H1 (cell line): ENCODE results near the gene SH2D2A. TPM values are rescaled to one million over a fixed set of nuclear protein-coding genes. Genes with fewer than 3 reads are reported as not detected.

Experiments
- CTCF ChIA-PET: fragments of 300-600 bp; sonication (Branson Sonifier 250); formaldehyde crosslinking; loops from one replicate; lab custom pipeline; 2021; ENCODE audit not compliant: partially characterized antibody; lab: Charles Lee
- POLR2A ChIA-PET: fragments of 300-600 bp; sonication (Branson Sonifier 250); formaldehyde crosslinking; loops from one replicate; lab custom pipeline; 2021; ENCODE audit warnings: inconsistent platforms; ENCODE audit not compliant: partially characterized antibody; lab: Charles Lee
- DNase-seq, 2 experiments: peaks; one replicate each; pipeline versions ENCODE4 v3.0.0 to v3.0.0-alpha.2; 2010 to 2022; ENCODE audit warnings: low spot score in 2 of 2, low read depth in 1 of 2, mixed read lengths in 1 of 2
- FAIRE-seq: peaks from 2 replicates; lab custom pipeline; 2011; peaks lifted over from hg19 to GRCh38; lab: Jason Lieb, UNC
- H2AFZ ChIP-seq: 2 replicates; pipeline ENCODE4 v1.8.1; 2012; ENCODE audit warnings: low read length, inconsistent platforms
- H2AK5ac ChIP-seq: 2 replicates; pipeline ENCODE4 v1.6.1; 2013; ENCODE audit warnings: low read depth, low read length
- H2BK120ac ChIP-seq: replicated peaks from 2 replicates; pipeline ENCODE3; 2013; ENCODE audit warnings: low read depth, low read length, inconsistent platforms
- H2BK12ac ChIP-seq: 2 replicates; pipeline ENCODE4 v1.6.1; 2013; ENCODE audit warnings: low read depth, low read length
- H2BK15ac ChIP-seq: 2 replicates; pipeline ENCODE4 v1.6.1; 2013; ENCODE audit warnings: low read length
- H2BK20ac ChIP-seq: 2 replicates; pipeline ENCODE4 v1.6.1; 2013; ENCODE audit warnings: low read length
- H2BK5ac ChIP-seq: 2 replicates; pipeline ENCODE4 v1.6.1; 2013; ENCODE audit warnings: low read depth, low read length
- H3K14ac ChIP-seq: 2 replicates; pipeline ENCODE4 v1.6.1; 2013; ENCODE audit warnings: inconsistent platforms; ENCODE audit not compliant: insufficient read length
- H3K18ac ChIP-seq: 2 replicates; pipeline ENCODE4 v1.6.1; 2013; ENCODE audit warnings: low read length; ENCODE audit errors: extremely low read depth
- H3K23ac ChIP-seq: 2 replicates; pipeline ENCODE4 v1.6.1; 2013; ENCODE audit warnings: inconsistent platforms; ENCODE audit not compliant: insufficient read length
- H3K23me2 ChIP-seq: 2 replicates; pipeline ENCODE4 v1.6.1; 2013; ENCODE audit warnings: low read depth, low read length
- H3K27ac ChIP-seq: 2 replicates; pipeline ENCODE4 v1.6.1; 2011; ENCODE audit warnings: low read depth, low read length, inconsistent platforms
- H3K27me3 ChIP-seq, 4 experiments: replicated peaks in 1 of 4; 1 replicate in 1 of 4; 2 replicates in 3 of 4; pipeline versions ENCODE4 v1.6.1 to v1.8.1; 2011 to 2013; ENCODE audit warnings: low read length in 3 of 4, mild to moderate bottlenecking in 3 of 4, inconsistent platforms in 2 of 4, mixed read lengths in 2 of 4, moderate library complexity in 1 of 4; ENCODE audit not compliant: control insufficient read depth in 3 of 4, insufficient read depth in 3 of 4; ENCODE audit errors: extremely low read depth in 1 of 4
- H3K36me3 ChIP-seq, 4 experiments: 2 replicates each; pipeline versions ENCODE4 v1.6.1 to v1.8.1; 2011 to 2013; ENCODE audit warnings: mild to moderate bottlenecking in 4 of 4, low read length in 3 of 4, moderate library complexity in 2 of 4, control low read depth in 1 of 4, inconsistent platforms in 1 of 4; ENCODE audit not compliant: insufficient read depth in 4 of 4, control insufficient read depth in 2 of 4
- H3K4ac ChIP-seq: replicated peaks from 2 replicates; pipeline ENCODE3; 2013; ENCODE audit warnings: low read length, low read depth, mixed read lengths, inconsistent platforms; ENCODE audit not compliant: insufficient read length
- H3K4me1 ChIP-seq, 4 experiments: replicated peaks in 1 of 4; 1 replicate in 1 of 4; 2 replicates in 3 of 4; pipeline versions ENCODE4 v1.6.1 to v1.8.1; 2011 to 2013; ENCODE audit warnings: low read length in 3 of 4, inconsistent platforms in 2 of 4, mixed read lengths in 1 of 4; ENCODE audit not compliant: insufficient read depth in 4 of 4, control insufficient read depth in 3 of 4
- H3K4me2 ChIP-seq, 2 experiments: 2 replicates each; pipeline versions ENCODE4 v1.6.1 to v1.8.1; 2011 to 2013; ENCODE audit warnings: low read depth in 2 of 2, low read length in 2 of 2, control low read depth in 1 of 2, inconsistent platforms in 1 of 2, mild to moderate bottlenecking in 1 of 2; ENCODE audit not compliant: insufficient read depth in 1 of 2
- H3K4me3 ChIP-seq, 4 experiments: fragments of 200-600, 300-600 bp in 1 of 4; sonication (generic), shearing (Covaris generic), sonication (Bioruptor Twin) in 1 of 4; 2 replicates each; pipeline versions ENCODE4 v1.5.1 to v1.8.1; 2011 to 2016; ENCODE audit warnings: low read length in 4 of 4, low read depth in 3 of 4, control low read depth in 2 of 4, inconsistent platforms in 2 of 4, mild to moderate bottlenecking in 2 of 4, mixed read lengths in 1 of 4, moderate library complexity in 1 of 4; ENCODE audit not compliant: insufficient read depth in 2 of 4; ENCODE audit errors: extremely low read depth in 1 of 4
- H3K56ac ChIP-seq: replicated peaks from 2 replicates; pipeline ENCODE3; 2013; ENCODE audit warnings: low read depth, mild to moderate bottlenecking, mixed read lengths, low read length, inconsistent platforms; ENCODE audit not compliant: insufficient read length
- H3K79me1 ChIP-seq: 2 replicates; pipeline ENCODE4 v1.6.1; 2013; ENCODE audit warnings: low read depth, low read length, control low read depth
- H3K79me2 ChIP-seq, 2 experiments: 2 replicates each; pipeline versions ENCODE4 v1.6.1 to v1.8.1; 2012 to 2013; ENCODE audit warnings: low read length in 2 of 2, mild to moderate bottlenecking in 2 of 2, inconsistent platforms in 1 of 2; ENCODE audit not compliant: insufficient read depth in 2 of 2, control insufficient read depth in 1 of 2
- H3K9ac ChIP-seq, 4 experiments: replicated peaks in 1 of 4; 1 replicate in 1 of 4; 2 replicates in 3 of 4; pipeline versions ENCODE4 v1.6.1 to v1.8.1; 2011 to 2013; ENCODE audit warnings: low read depth in 3 of 4, low read length in 3 of 4, control low read depth in 2 of 4, mild to moderate bottlenecking in 2 of 4, moderate library complexity in 2 of 4, inconsistent platforms in 1 of 4; ENCODE audit errors: extremely low read depth in 1 of 4
- H3K9me3 ChIP-seq, 2 experiments: 2 replicates each; pipeline versions ENCODE4 v1.6.1 to v1.8.1; 2012 to 2013; ENCODE audit warnings: mild to moderate bottlenecking in 2 of 2, moderate library complexity in 2 of 2, control low read depth in 1 of 2, inconsistent platforms in 1 of 2, low read depth in 1 of 2, low read length in 1 of 2, mixed read lengths in 1 of 2; ENCODE audit not compliant: insufficient read depth in 2 of 2
- H4K20me1 ChIP-seq, 2 experiments: replicated peaks in 1 of 2; 2 replicates each; pipeline versions ENCODE3 to v1.8.1; 2011 to 2013; ENCODE audit warnings: inconsistent platforms in 2 of 2, low read length in 2 of 2, mild to moderate bottlenecking in 1 of 2; ENCODE audit not compliant: insufficient read depth in 2 of 2, control insufficient read depth in 1 of 2
- H4K5ac ChIP-seq: 2 replicates; pipeline ENCODE4 v1.6.1; 2013; ENCODE audit warnings: low read length, low read depth, mixed read lengths, inconsistent platforms; ENCODE audit not compliant: insufficient read length
- H4K8ac ChIP-seq: 2 replicates; pipeline ENCODE4 v1.8.0; 2013; ENCODE audit warnings: mild to moderate bottlenecking, moderate library complexity, low read length, inconsistent platforms; ENCODE audit not compliant: insufficient read depth; ENCODE audit errors: extremely low read depth
- H4K91ac ChIP-seq: replicated peaks from 2 replicates; pipeline ENCODE3; 2013; ENCODE audit warnings: low read length, mixed read lengths, inconsistent platforms; ENCODE audit not compliant: insufficient read length
- BRCA1 ChIP-seq: IDR thresholded peaks from 2 replicates; pipeline ENCODE4 v1.6.1; 2012; ENCODE audit warnings: low read depth, low read length, improper control_type of control experiment
- EP300 ChIP-seq, 2 experiments: IDR thresholded peaks; 1 replicate in 1 of 2; 2 replicates in 1 of 2; pipeline ENCODE4 v1.6.1; 2011 to 2012; ENCODE audit warnings: low read depth in 2 of 2, low read length in 2 of 2, mild to moderate bottlenecking in 2 of 2, borderline replicate concordance in 1 of 2, inconsistent platforms in 1 of 2, moderate library complexity in 1 of 2
- FOSL1 ChIP-seq: IDR thresholded peaks from 2 replicates; pipeline ENCODE4 v1.6.1; 2011; ENCODE audit warnings: mild to moderate bottlenecking, low read depth, low read length, moderate library complexity; ENCODE audit not compliant: insufficient read depth
- KDM1A ChIP-seq: fragments of 200-600, 300-600 bp; sonication (generic); IDR thresholded peaks from 2 replicates; pipeline ENCODE4 v1.7.1; 2016; ENCODE audit warnings: mild to moderate bottlenecking, low read length, borderline replicate concordance
- TCF12 ChIP-seq: IDR thresholded peaks from 2 replicates; pipeline ENCODE4 v1.6.1; 2011; ENCODE audit warnings: low read depth, mild to moderate bottlenecking, low read length
- WGBS, 2 experiments: shearing (Covaris generic) in 1 of 2; methylation state at CpG; one replicate each; pipeline versions ENCODE4 v1.1.6 to v1.1.7; 2013 to 2015; ENCODE audit warnings: low lambda C conversion rate in 2 of 2, mixed read lengths in 2 of 2, inconsistent platforms in 1 of 2, low coverage in 1 of 2, missing lambda C conversion rate in 1 of 2; ENCODE audit not compliant: insufficient replicate concordance in 2 of 2, insufficient coverage in 1 of 2, insufficient read length in 1 of 2; ENCODE audit errors: extremely low coverage in 1 of 2, missing lambda C conversion rate in 1 of 2; 5-methylcytosine and 5-hydroxymethylcytosine counted together
- polyA plus RNA-seq, 7 experiments: library from polyadenylated mRNA; depleted of rRNA in 3 of 7; stranded (reverse) in 5 of 7; unstranded in 2 of 7; fragments of >200 nt in 5 of 7; fragments of 200-250 nt in 2 of 7; gene quantifications; 1 replicate in 5 of 7; 2 replicates in 1 of 7; 4 replicates in 1 of 7; pipeline versions ENCODE4 v1.2.1 to v1.2.3, GENCODE V29; 2011 to 2013; ENCODE audit warnings: missing spikeins in 2 of 7, mixed read lengths in 2 of 7
- total RNA-seq: library from RNA; stranded (reverse); fragmentation: NEBNext Ultra II Directional; extraction: Animal tissue kit (Norgen Biotek cat#: 25700); gene quantifications from 2 replicates; pipeline ENCODE4 v1.2.1, GENCODE V29; 2021

SH2D2A gene
- total and polyA plus RNA-seq, 2 of the 8 experiments (the other 6 are each of a cell fraction or from before 2014, with no cell fraction given) = 3.3 to 7.9 TPM

- TF ChIP-seq BRCA1 = no peak
- TF ChIP-seq TCF12 = no peak
- TF ChIP-seq KDM1A = peak; percentile 94
- no peak for TF ChIP-seq FOSL1
- no peak for TF ChIP-seq EP300 (IDR thresholded peaks at IDR 0.05; ENCODE audit: borderline replicate concordance in 1 of 2, low read depth in 2 of 2, low read length in 2 of 2)
Observed at GRCh38 chr1:156812293-156812990, 4.2 kb downstream of the SH2D2A start.

More at GRCh38 chr1:156812293-156812990, 4.2 kb downstream of the SH2D2A start:
- no peak overlapping the region for H2AFZ ChIP-seq
- CTCF ChIA-PET = interaction anchor here (0.7 to 31.8 kb wide), 17 partner anchors 14 to 153 kb away, joined by 3 to 491 read pairs (median 5); partner anchors contain the start of genes INSRR, NTRK1 and PEAR1
- no peaks in the 10 kb centered on the region for H3K36me3 ChIP-seq
- peaks cover 1 to 48% (median 42%) of the 10 kb centered on the region in 4 experiments for H3K27me3 ChIP-seq
- no peak overlapping the region for H3K4me3 ChIP-seq
- H3K9ac ChIP-seq = no peak overlapping the region
- no peak overlapping the region for H3K27ac ChIP-seq
- peaks cover 0 to 11% (median 5%) of the 10 kb centered on the region in 4 experiments; a peak in 6 of 7 replicates for H3K4me1 ChIP-seq
- DNase-seq (no peak), FAIRE-seq (no peak)
- H3K14ac ChIP-seq = no peak overlapping the region
- H3K4ac ChIP-seq = no peak overlapping the region
- no peak overlapping the region; a peak in 1 of 4 replicates for H3K4me2 ChIP-seq
- no peak overlapping the region for H2BK12ac ChIP-seq
- H3K23ac ChIP-seq = no peak overlapping the region
- H4K91ac ChIP-seq = no peak overlapping the region
- no peak overlapping the region for H2BK20ac ChIP-seq
- no peaks in the 10 kb centered on the region for H3K9me3 ChIP-seq
- POLR2A ChIA-PET = interaction anchor here (0.6 to 1.3 kb wide), 4 partner anchors 12 to 168 kb away, joined by 3 to 5 read pairs (median 3); no protein-coding TSS in a partner anchor
- H4K8ac ChIP-seq = no peak overlapping the region
- no peak overlapping the region for H2BK120ac ChIP-seq
- no peak overlapping the region for H4K5ac ChIP-seq
- H2AK5ac ChIP-seq = peak overlapping the region; percentile 83; the same call in 1 of the 2 replicates
- no peak overlapping the region for H2BK15ac ChIP-seq
- no peak overlapping the region for H2BK5ac ChIP-seq
- no peaks in the 10 kb centered on the region for H3K79me2 ChIP-seq
- 94% methylated on average over 10 of the region's 10 CpGs; no CpG with 5 or more reads in 1 of the 2 experiments for WGBS, 2 experiments
- H3K23me2 ChIP-seq = peaks cover 2% of the 10 kb centered on the region; the same call in 1 of the 2 replicates
- H3K56ac ChIP-seq = no peak overlapping the region
- H3K79me1 ChIP-seq = no peaks in the 10 kb centered on the region
- no peak overlapping the region for H3K18ac ChIP-seq
- no peaks in the 10 kb centered on the region for H4K20me1 ChIP-seq
